Measurements from ENCODE around the gene TEX35. TPM values are rescaled to one million over a fixed set of nuclear protein-coding genes. Genes with fewer than 3 reads are reported as not detected.

TEX35 gene
- total RNA-seq, 6 experiments from 2014 or later = 0.10 TPM; not detected in 5

GRCh38 chr1:178520803-178521202 is 7.9 kb downstream of the TEX35 start:
- H3K4me3 Mint-ChIP-seq = no peak overlapping the region
- H3K9me3 Mint-ChIP-seq = no peaks in the 10 kb centered on the region
- H3K27ac Mint-ChIP-seq = no peak overlapping the region
- DNase-seq = no peak
- no peaks in the 10 kb centered on the region for H3K36me3 Mint-ChIP-seq (ENCODE audit: low read depth)
- H3K4me1 Mint-ChIP-seq (ENCODE audit: low read depth) = no peaks in the 10 kb centered on the region
- TF ChIP-seq CTCF (IDR thresholded peaks at IDR 0.05) = no peak
- no peaks in the 10 kb centered on the region for H3K27me3 Mint-ChIP-seq (ENCODE audit: insufficient read depth)

DNA sequence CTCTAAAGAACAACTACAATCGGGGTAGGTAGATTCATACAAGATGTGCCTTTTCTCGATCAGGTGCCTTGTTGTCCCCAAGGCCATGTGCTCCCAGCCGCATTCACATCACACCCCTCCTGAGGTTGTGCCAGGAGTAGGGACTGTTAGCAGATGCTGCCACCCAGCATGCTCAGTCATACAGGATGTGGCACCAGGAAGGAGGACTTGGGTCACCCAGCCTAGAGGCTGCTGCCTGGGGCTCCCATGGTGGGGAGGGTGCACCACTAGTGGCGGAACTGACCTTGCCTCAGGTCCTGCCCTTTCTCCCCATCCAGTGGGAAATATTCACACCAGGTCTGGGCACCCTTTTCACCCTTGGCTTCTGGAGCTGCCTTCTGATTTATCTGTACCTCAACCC is 8.3 kb downstream of the TEX35 start:
- no peak overlapping the region for H3K4me3 Mint-ChIP-seq
- H3K4me1 Mint-ChIP-seq (ENCODE audit: low read depth) = no peaks in the 10 kb centered on the region
- TF ChIP-seq CTCF (IDR thresholded peaks at IDR 0.05) = no peak
- no peak for DNase-seq
- no peaks in the 10 kb centered on the region for H3K9me3 Mint-ChIP-seq
- H3K27ac Mint-ChIP-seq = no peak overlapping the region
- H3K27me3 Mint-ChIP-seq (ENCODE audit: insufficient read depth) = no peaks in the 10 kb centered on the region
- no peaks in the 10 kb centered on the region for H3K36me3 Mint-ChIP-seq (ENCODE audit: low read depth)

GRCh38 chr1:178527117-178527516 is 14.2 kb downstream of the TEX35 start:
- Mint-ChIP-seq H3K36me3 (ENCODE audit: low read depth) (no peaks in the 10 kb centered on the region), H3K4me1 (ENCODE audit: low read depth) (peaks cover 21% of the 10 kb centered on the region), H3K27me3 (ENCODE audit: insufficient read depth) (peaks cover 2% of the 10 kb centered on the region; the same call in 1 of the 2 replicates), H3K9me3 (no peaks in the 10 kb centered on the region), H3K4me3 (no peak overlapping the region), H3K27ac (no peak overlapping the region)
- DNase-seq = no peak
- TF ChIP-seq CTCF (IDR thresholded peaks at IDR 0.05) = no peak

DNA sequence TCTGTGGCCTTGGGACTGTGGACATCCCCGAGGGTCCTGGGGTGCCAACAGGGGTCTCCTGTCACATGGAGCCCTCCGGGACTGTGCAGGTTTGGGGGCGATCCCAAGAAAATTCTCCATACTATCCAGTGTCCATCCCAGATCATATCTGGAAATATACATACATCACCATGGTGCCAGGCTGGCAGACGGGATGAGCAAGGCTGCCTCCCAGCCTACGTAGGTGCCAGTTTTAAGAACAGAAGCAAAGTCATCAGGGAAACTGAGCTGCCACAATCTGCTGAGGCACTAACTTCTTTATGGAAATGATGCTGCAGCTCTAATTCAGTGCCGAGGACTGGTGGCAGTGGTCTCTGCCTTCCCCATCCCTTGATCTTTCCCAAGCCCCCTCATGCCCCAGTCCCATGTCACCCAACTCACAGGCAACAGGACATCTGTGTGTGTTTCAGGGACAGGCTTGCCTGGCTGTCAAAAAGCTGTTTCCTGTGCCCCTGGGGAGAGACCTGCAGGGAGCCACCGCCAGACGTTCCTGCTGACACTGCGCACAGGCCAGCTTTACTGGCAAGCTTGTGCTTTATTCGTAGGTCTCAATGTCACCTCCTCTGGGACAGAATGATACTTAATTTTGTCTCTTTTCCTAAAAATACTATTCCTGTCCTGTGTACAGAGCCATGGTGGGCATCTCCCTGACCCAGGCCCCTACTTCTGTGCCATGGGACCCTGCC is 15.5 kb downstream of the TEX35 start:
- no peaks in the 10 kb centered on the region for H3K9me3 Mint-ChIP-seq
- no peak overlapping the region for H3K27ac Mint-ChIP-seq
- H3K4me3 Mint-ChIP-seq = no peak overlapping the region
- no peak for DNase-seq
- H3K4me1 Mint-ChIP-seq (ENCODE audit: low read depth) = peaks cover 28% of the 10 kb centered on the region
- no peaks in the 10 kb centered on the region for H3K36me3 Mint-ChIP-seq (ENCODE audit: low read depth)
- peaks cover 2% of the 10 kb centered on the region for H3K27me3 Mint-ChIP-seq (ENCODE audit: insufficient read depth)
- no peak for TF ChIP-seq CTCF (IDR thresholded peaks at IDR 0.05)

DNA sequence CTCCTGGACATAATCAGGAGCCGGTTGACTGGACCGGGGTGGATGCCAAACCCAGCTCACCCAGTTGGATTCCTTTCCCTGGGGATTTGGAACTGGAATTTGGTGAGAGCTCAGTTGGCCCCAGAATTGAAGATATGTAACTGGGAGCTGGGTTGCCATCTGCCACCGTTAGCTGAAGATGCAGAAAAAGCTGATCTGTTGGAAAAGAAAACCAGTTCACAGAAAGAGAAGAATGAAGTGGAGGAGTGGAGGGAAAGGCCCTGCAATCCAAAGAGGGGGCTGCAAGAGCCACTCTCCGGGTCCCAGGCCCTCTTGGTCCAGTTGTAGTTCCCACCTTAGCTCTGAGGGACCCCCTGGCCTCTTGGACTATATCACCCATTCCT is 16.0 kb downstream of the TEX35 start:
- H3K27me3 Mint-ChIP-seq (ENCODE audit: insufficient read depth) = peaks cover 2% of the 10 kb centered on the region
- no peaks in the 10 kb centered on the region for H3K36me3 Mint-ChIP-seq (ENCODE audit: low read depth)
- H3K4me1 Mint-ChIP-seq (ENCODE audit: low read depth) = peaks cover 28% of the 10 kb centered on the region
- H3K9me3 Mint-ChIP-seq = no peaks in the 10 kb centered on the region
- TF ChIP-seq CTCF (IDR thresholded peaks at IDR 0.05) = no peak
- no peak for DNase-seq
- no peak overlapping the region for H3K27ac Mint-ChIP-seq
- no peak overlapping the region for H3K4me3 Mint-ChIP-seq

Data from HFFc6 (cell line).